ENCODE results near the gene BRD4.

Gene BRD4

DNA sequence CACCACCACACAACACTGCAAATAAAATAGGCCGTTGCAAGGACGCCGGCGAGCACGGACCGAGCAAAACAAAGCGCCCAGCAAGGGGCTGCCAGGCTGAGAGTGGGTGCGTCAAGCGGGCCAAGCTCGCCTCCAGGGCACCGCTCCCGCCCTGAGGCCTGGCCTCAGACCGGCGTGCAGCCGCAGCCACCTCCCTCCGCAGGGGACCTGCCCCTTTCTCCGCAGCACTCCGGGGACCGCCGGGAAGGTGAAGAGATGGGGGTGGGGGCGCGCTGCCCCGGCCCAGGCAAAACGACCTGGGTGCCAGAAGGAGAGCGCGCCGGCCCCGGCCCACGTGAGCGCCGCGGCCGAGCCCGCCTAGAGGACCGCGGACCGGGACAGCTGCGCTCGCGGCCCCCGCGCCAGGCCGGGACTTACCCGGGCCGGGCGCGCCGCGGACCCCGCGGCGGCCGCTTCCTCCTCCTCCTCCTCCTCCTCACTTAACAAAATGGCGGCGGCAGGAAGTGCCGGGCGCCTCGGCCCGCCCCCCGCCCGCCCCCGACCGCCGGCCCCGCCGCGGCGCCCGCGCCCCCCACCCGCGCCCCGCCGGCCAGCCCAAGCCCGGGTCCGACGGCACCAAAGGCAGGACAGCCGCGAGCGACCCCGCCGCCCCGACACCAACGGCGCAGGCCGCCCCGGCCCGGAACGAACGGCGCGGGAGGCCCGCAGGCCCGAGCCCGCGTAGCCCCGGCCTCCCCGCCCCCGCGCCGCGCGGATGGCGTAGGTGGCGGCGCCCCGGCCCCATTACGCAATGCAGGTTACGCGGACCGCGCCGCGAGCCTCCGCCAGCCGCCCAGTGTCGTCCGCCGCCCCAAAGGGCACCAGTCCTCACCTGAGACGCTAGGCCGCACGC lies 674 bp downstream of the BRD4 start:
- Histone ChIP-seq H3K9me3 (ENCODE audit: severe bottlenecking) (no peaks in the 10 kb centered on the region), H3K36me3 (peaks cover 16% of the 10 kb centered on the region), H3K27ac (peak overlapping the region; percentile 89), H3K4me3 (ENCODE audit: low read depth, low read length) (peak overlapping the region; percentile 76), H3K27me3 (ENCODE audit: insufficient read depth, low read depth, severe bottlenecking) (no peaks in the 10 kb centered on the region)
- DNase-seq, result peak; percentile 39
- TF ChIP-seq, protein P1, sequence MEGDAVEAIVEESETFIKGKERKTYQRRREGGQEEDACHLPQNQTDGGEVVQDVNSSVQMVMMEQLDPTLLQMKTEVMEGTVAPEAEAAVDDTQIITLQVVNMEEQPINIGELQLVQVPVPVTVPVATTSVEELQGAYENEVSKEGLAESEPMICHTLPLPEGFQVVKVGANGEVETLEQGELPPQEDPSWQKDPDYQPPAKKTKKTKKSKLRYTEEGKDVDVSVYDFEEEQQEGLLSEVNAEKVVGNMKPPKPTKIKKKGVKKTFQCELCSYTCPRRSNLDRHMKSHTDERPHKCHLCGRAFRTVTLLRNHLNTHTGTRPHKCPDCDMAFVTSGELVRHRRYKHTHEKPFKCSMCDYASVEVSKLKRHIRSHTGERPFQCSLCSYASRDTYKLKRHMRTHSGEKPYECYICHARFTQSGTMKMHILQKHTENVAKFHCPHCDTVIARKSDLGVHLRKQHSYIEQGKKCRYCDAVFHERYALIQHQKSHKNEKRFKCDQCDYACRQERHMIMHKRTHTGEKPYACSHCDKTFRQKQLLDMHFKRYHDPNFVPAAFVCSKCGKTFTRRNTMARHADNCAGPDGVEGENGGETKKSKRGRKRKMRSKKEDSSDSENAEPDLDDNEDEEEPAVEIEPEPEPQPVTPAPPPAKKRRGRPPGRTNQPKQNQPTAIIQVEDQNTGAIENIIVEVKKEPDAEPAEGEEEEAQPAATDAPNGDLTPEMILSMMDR (IDR thresholded peaks at IDR 0.05; ENCODE audit: low read depth, low read length), result no peak

DNA sequence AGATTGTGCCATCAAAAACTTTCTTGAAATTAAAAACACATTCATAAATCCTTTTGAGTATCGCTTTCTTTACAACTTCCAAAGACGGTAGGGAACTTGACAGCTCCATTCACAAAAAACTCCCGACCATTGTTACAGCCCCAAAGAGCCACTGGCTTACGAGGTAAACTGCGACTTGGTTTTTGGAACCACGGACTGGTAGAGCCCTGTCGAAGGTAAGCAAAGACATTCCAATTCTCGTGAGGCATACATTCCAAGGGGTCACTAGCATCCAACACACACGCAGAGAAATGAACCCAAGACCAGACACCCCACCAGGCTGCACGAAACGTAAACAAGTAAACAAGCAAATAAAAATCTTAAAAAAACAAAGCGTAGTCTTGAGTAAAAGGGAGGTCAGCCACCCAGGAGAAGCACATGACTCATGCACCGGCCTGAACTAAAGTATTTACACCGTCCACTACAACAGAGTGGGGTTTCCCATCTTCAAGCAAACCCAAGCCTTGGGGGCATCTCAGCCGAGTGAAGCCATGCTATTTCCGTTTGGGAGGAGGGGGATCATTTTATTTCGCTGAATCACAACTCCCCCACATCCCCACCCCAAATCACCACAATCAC lies 1.4 kb downstream of the BRD4 start:
- TF ChIP-seq, protein P1 (IDR thresholded peaks at IDR 0.05; ENCODE audit: low read depth, low read length), result no peak
- Histone ChIP-seq H3K27me3 (ENCODE audit: insufficient read depth, low read depth, severe bottlenecking) (no peaks in the 10 kb centered on the region), H3K36me3 (peaks cover 16% of the 10 kb centered on the region), H3K27ac (peak overlapping the region; percentile 89), H3K9me3 (ENCODE audit: severe bottlenecking) (no peaks in the 10 kb centered on the region), H3K4me3 (ENCODE audit: low read depth, low read length) (peak overlapping the region; percentile 76)
- no peak for DNase-seq

DNA sequence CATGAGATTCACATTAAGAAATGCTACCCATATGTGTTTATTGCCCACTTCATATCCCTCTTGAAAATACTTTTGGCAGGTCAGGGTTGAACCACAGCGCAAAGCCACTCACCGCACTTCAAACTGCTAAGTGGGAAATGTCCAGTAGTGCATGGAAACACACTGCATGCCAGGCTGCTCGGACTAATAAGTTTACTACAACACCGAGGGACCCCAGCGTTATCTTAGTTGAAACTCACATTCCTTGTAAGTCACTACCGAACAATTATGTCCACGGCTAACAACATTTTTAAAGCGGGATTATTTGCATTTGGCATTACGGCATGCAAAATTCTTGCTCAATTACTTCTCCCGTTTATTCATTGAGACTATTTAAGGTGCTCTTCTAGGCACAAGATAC lies 4.0 kb downstream of the BRD4 start:
- H3K27ac ChIP-seq, result no peak overlapping the region
- H3K27me3 ChIP-seq (ENCODE audit: insufficient read depth, low read depth, severe bottlenecking), result no peaks in the 10 kb centered on the region
- TF ChIP-seq, protein P1 (IDR thresholded peaks at IDR 0.05; ENCODE audit: low read depth, low read length), result no peak
- peaks cover 16% of the 10 kb centered on the region for H3K36me3 ChIP-seq
- DNase-seq, result no peak
- no peak overlapping the region for H3K4me3 ChIP-seq (ENCODE audit: low read depth, low read length)
- H3K9me3 ChIP-seq (ENCODE audit: severe bottlenecking), result no peaks in the 10 kb centered on the region

DNA sequence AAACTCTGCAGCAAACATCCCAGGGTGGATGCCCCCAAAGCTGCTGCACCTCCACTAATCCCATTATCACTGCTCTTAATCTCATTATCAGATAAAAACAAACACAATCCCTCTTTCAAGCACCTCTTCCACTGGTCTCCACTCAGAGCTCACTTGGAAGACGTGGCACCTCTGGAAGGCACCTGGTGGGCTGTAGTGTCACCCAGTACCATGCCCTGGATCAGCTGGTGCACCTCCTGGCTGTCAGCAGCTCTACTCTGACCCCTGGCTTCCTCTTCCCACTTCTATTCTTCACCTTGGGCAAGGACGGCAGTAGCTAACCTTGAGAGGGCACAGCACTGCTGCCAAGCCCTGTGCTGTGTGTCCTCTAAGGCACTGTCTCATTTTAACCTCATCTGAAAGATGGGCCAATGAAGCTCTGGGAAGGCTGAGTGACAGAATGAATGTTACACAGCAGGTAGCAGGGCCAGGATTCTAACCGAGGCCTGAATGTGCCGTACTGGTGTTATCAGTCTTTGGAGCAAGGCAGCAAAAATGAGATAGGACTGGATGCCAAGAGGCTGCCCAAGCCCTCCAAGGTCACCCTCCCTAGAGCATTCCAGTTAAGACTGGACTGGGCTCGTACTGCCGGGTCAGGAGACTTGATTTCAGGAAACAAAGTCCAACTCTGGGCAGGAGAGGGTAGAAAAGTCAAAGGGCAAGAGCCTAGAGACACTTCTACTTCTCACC lies 7.4 kb downstream of the BRD4 start:
- Histone ChIP-seq H3K27ac (no peak overlapping the region), H3K4me3 (ENCODE audit: low read depth, low read length) (no peak overlapping the region), H3K27me3 (ENCODE audit: insufficient read depth, low read depth, severe bottlenecking) (no peaks in the 10 kb centered on the region), H3K36me3 (peaks cover 4% of the 10 kb centered on the region), H3K9me3 (ENCODE audit: severe bottlenecking) (no peaks in the 10 kb centered on the region)
- peak; percentile 32 for DNase-seq
- TF ChIP-seq, protein P1 (IDR thresholded peaks at IDR 0.05; ENCODE audit: low read depth, low read length), result no peak

DNA sequence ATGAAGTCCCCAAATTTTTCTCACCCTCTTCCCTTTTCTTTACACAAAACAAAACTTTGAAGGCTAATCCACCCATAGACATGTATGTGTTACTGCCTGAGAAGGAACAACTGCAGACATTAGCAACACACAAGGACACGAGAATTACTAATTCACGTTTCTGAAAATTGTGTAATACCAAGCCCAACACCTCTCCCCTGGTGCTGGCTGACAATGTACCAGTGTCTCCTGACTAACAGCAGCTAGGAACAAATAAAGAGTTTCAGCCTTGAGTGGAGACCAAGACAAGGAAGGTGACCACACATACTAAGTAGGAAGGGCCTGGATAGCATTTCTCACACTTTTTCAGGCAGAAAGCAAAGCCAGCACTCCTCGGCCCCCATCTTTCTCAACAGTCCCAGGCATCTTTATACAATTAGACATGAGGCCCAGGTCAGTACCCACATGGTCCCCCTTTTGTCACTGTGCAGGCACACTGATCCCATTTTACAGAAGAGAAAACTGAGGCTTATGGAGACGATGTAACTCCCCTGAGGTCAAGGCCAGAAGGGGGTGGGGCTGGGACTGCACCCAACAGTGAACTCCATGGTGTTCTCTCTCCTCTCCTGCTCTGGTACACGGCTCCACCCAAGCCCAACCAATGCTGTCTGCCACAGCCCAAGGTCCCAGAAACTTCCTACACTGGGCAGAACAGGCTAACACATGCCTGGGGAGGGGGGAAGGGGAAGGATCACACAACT lies 8.7 kb downstream of the BRD4 start:
- Histone ChIP-seq H3K9me3 (ENCODE audit: severe bottlenecking) (no peaks in the 10 kb centered on the region), H3K36me3 (no peaks in the 10 kb centered on the region), H3K27me3 (ENCODE audit: insufficient read depth, low read depth, severe bottlenecking) (no peaks in the 10 kb centered on the region), H3K4me3 (ENCODE audit: low read depth, low read length) (no peak overlapping the region), H3K27ac (no peak overlapping the region)
- TF ChIP-seq, protein P1 (IDR thresholded peaks at IDR 0.05; ENCODE audit: low read depth, low read length), result no peak
- no peak for DNase-seq

All from WERI-Rb-1 (cell line).